Osteocyte (in vitro differentiated cells): ENCODE results near the gene UBL4A. TPM values are rescaled to one million over a fixed set of nuclear protein-coding genes. Genes with fewer than 3 reads are reported as not detected.

ENCODE experiments used
- DNase-seq: peaks from one replicate; pipeline ENCODE4 v3.0.0; 2021; ENCODE audit warnings: mixed read lengths; ENCODE audit not compliant: unreplicated experiment; ENCODE audit errors: extremely low spot score
- H3K27ac Mint-ChIP-seq: one replicate; pipeline ENCODE4 v1.8.0; 2021; ENCODE audit warnings: mild to moderate bottlenecking, mixed read lengths; ENCODE audit not compliant: unreplicated experiment
- H3K27me3 Mint-ChIP-seq: one replicate; pipeline ENCODE4 v1.8.0; 2021; ENCODE audit warnings: mixed read lengths; ENCODE audit not compliant: unreplicated experiment
- H3K36me3 Mint-ChIP-seq: one replicate; pipeline ENCODE4 v1.8.0; 2021; ENCODE audit warnings: mixed read lengths; ENCODE audit not compliant: unreplicated experiment
- H3K4me1 Mint-ChIP-seq: one replicate; pipeline ENCODE4 v1.8.0; 2021; ENCODE audit warnings: mixed read lengths; ENCODE audit not compliant: unreplicated experiment
- H3K4me3 Mint-ChIP-seq: one replicate; pipeline ENCODE4 v1.8.0; 2021; ENCODE audit warnings: mild to moderate bottlenecking, moderate library complexity, mixed read lengths; ENCODE audit not compliant: unreplicated experiment
- H3K9me3 Mint-ChIP-seq: one replicate; pipeline ENCODE4 v1.8.0; 2021; ENCODE audit warnings: mixed read lengths; ENCODE audit not compliant: unreplicated experiment
- CTCF ChIP-seq: fragments of 200-600 bp; sonication (generic); IDR thresholded peaks from 2 replicates; pipeline ENCODE4 v1.5.0; 2021; ENCODE audit warnings: antibody characterized with exemption, mild to moderate bottlenecking, moderate library complexity
- total RNA-seq: library from RNA; stranded (reverse); gene quantifications from 2 replicates; pipeline ENCODE4 v1.2.1, GENCODE V29; 2021

Gene UBL4A
- total RNA-seq, 1 donor from 2014 or later, result 17.4 TPM

GRCh38 chrX:154446430-154446829 lies 40.0 kb downstream of the UBL4A start:
- Mint-ChIP-seq H3K9me3 (no peaks in the 10 kb centered on the region), H3K36me3 (peaks cover 14% of the 10 kb centered on the region), H3K4me1 (peaks cover 8% of the 10 kb centered on the region), H3K27me3 (no peaks in the 10 kb centered on the region), H3K4me3 (no peak overlapping the region), H3K27ac (no peak overlapping the region)
- TF ChIP-seq CTCF, result no peak
- DNase-seq, result no peak

GRCh38 chrX:154445776-154446175 lies 40.6 kb downstream of the UBL4A start:
- peak overlapping the region; percentile 48 for H3K4me3 Mint-ChIP-seq
- no peak for DNase-seq
- TF ChIP-seq CTCF, result no peak
- peaks cover 8% of the 10 kb centered on the region for H3K4me1 Mint-ChIP-seq
- no peaks in the 10 kb centered on the region for H3K9me3 Mint-ChIP-seq
- no peak overlapping the region for H3K27ac Mint-ChIP-seq
- no peaks in the 10 kb centered on the region for H3K27me3 Mint-ChIP-seq
- H3K36me3 Mint-ChIP-seq, result peaks cover 14% of the 10 kb centered on the region

- peaks cover 12% of the 10 kb centered on the region for H3K36me3 Mint-ChIP-seq
- no peaks in the 10 kb centered on the region for H3K9me3 Mint-ChIP-seq
- H3K4me1 Mint-ChIP-seq, result peaks cover 8% of the 10 kb centered on the region
- peak overlapping the region; percentile 56 for H3K4me3 Mint-ChIP-seq
- no peak for TF ChIP-seq CTCF
- no peak overlapping the region for H3K27ac Mint-ChIP-seq
- no peaks in the 10 kb centered on the region for H3K27me3 Mint-ChIP-seq
- no peak for DNase-seq
Observed at GRCh38 chrX:154444755-154445246, 41.6 kb downstream of the UBL4A start.

- Mint-ChIP-seq H3K27me3 (no peaks in the 10 kb centered on the region), H3K4me3 (peak within 1 kb of the TSS; percentile 73), H3K4me1 (peaks cover 8% of the 10 kb centered on the region), H3K36me3 (peaks cover 12% of the 10 kb centered on the region), H3K9me3 (no peaks in the 10 kb centered on the region), H3K27ac (peak within 1 kb of the TSS; percentile 89)
- TF ChIP-seq CTCF, result no peak
- DNase-seq, result no peak
Observed at GRCh38 chrX:154443992-154444754, 42.2 kb downstream of the UBL4A start, which contains the start of gene FAM50A. FAM50A (plus strand) TSS chrX:154444141; CDS start chrX:154444236, 95 bp downstream.

GRCh38 chrX:154443479-154443910 lies 42.9 kb downstream of the UBL4A start:
- Mint-ChIP-seq H3K4me1 (peaks cover 8% of the 10 kb centered on the region), H3K36me3 (peaks cover 11% of the 10 kb centered on the region), H3K27ac (peak overlapping the region; percentile 89), H3K9me3 (no peaks in the 10 kb centered on the region), H3K27me3 (no peaks in the 10 kb centered on the region), H3K4me3 (peak overlapping the region; percentile 73)
- no peak for TF ChIP-seq CTCF
- no peak for DNase-seq
